HepG2 (cell line): ENCODE results near the gene CITED2. TPM values are rescaled to one million over a fixed set of nuclear protein-coding genes. Genes with fewer than 3 reads are reported as not detected.

Source experiments
- ATAC-seq: fragments of 200-7000 bp; cut with Tn5 transposase; 3 replicates; pipeline ENCODE4 v1.9.1; 2020; ENCODE audit warnings: mild to moderate bottlenecking, moderate library complexity
- BruUV-seq: library from RNA; stranded (reverse); fragments of 400-500 nt; replicated peaks from 2 replicates; lab custom pipeline; 2021; lab: Mats Ljungman, UMichigan
- CTCF ChIA-PET: fragments of 300-600 bp; formaldehyde crosslinking; extraction: SDS; loops from one replicate; lab custom pipeline; 2021; ENCODE audit warnings: low total read pairs, inconsistent platforms, low intra/inter-chr PET ratio; lab: Yijun Ruan, JAX
- POLR2A ChIA-PET: fragments of 350-600 bp; sonication (Branson Sonifier 250); formaldehyde crosslinking; loops from one replicate; lab custom pipeline; 2020; ENCODE audit warnings: antibody characterized with exemption, inconsistent platforms; lab: Yijun Ruan, JAX
- DNase-seq: peaks from one replicate; pipeline ENCODE4 v3.0.0-alpha.2; 2015; ENCODE audit warnings: low spot score
- FAIRE-seq: peaks from 3 replicates; lab custom pipeline; 2011; peaks lifted over from hg19 to GRCh38; lab: Jason Lieb, UNC
- H2AFZ ChIP-seq: one replicate; pipeline ENCODE4 v1.6.1; 2011; ENCODE audit warnings: low read length, inconsistent platforms
- H3K27ac ChIP-seq: fragments of 300-600 bp; 3 replicates; pipeline ENCODE4 v1.8.0; 2011; ENCODE audit warnings: mixed run types, mild to moderate bottlenecking, mixed read lengths, low read length, inconsistent platforms; ENCODE audit not compliant: insufficient read depth; ENCODE audit errors: extremely low read length
- H3K27me3 ChIP-seq, 2 experiments: fragments of 200-600 bp in 1 of 2; 2 replicates in 1 of 2; 3 replicates in 1 of 2; pipeline versions ENCODE4 v1.6.0 to v1.8.0; 2011; ENCODE audit warnings: low read length in 2 of 2, mild to moderate bottlenecking in 2 of 2, moderate library complexity in 2 of 2, inconsistent platforms in 1 of 2; ENCODE audit not compliant: insufficient read depth in 2 of 2, control insufficient read depth in 1 of 2
- H3K36me3 ChIP-seq, 2 experiments: fragments of 200-600 bp in 1 of 2; replicated peaks in 1 of 2; 2 replicates in 1 of 2; 3 replicates in 1 of 2; pipeline versions ENCODE4 v1.5.1 to v1.8.0; 2011; ENCODE audit warnings: low read length in 2 of 2, inconsistent platforms in 1 of 2; ENCODE audit not compliant: insufficient read depth in 2 of 2, control insufficient read depth in 1 of 2
- H3K4me1 ChIP-seq: 2 replicates; pipeline ENCODE4 v1.5.1; 2012; ENCODE audit warnings: low read length, inconsistent platforms; ENCODE audit not compliant: insufficient read depth
- H3K4me2 ChIP-seq: 2 replicates; pipeline ENCODE4 v1.6.0; 2011; ENCODE audit warnings: low read depth, low read length, inconsistent platforms
- H3K4me3 ChIP-seq, 3 experiments: fragments of 200-600 bp in 1 of 3; sonication (generic), shearing (Covaris generic) in 1 of 3; replicated peaks in 1 of 3; 2 replicates each; pipeline ENCODE4 v1.5.1; 2011 to 2016; ENCODE audit warnings: low read length in 3 of 3, inconsistent platforms in 2 of 3, low read depth in 2 of 3, mild to moderate bottlenecking in 2 of 3, control low read depth in 1 of 3, mixed read lengths in 1 of 3; ENCODE audit not compliant: insufficient read depth in 1 of 3
- H3K79me2 ChIP-seq: one replicate; pipeline ENCODE4 v1.6.1; 2011; ENCODE audit warnings: low read length, inconsistent platforms; ENCODE audit not compliant: insufficient read depth
- H3K9ac ChIP-seq: 2 replicates; pipeline ENCODE4 v1.6.0; 2011; ENCODE audit warnings: mild to moderate bottlenecking, low read depth, low read length, inconsistent platforms; ENCODE audit not compliant: insufficient read depth
- H3K9me3 ChIP-seq: 2 replicates; pipeline ENCODE4 v1.5.1; 2012; ENCODE audit warnings: mild to moderate bottlenecking, low read length
- H4K20me1 ChIP-seq: 2 replicates; pipeline ENCODE4 v1.6.0; 2011; ENCODE audit warnings: inconsistent platforms, mild to moderate bottlenecking, low read length, moderate library complexity; ENCODE audit not compliant: insufficient read depth
- ATF7 ChIP-seq, 2 experiments: fragments of 450-650 bp in 1 of 2; sonication (generic) in 1 of 2; formaldehyde crosslinking in 1 of 2; IDR thresholded peaks; 2 replicates each; pipeline versions ENCODE4 v1.4.0 to v1.6.1; 2016 to 2020; ENCODE audit warnings: antibody characterized with exemption in 1 of 2, mild to moderate bottlenecking in 1 of 2, missing genetic modification reagents in 1 of 2
- EHMT2 ChIP-seq: fragments of 200-600 bp; sonication (generic); IDR thresholded peaks from 2 replicates; pipeline ENCODE4 v1.7.0; 2017; ENCODE audit warnings: antibody characterized with exemption, low read depth, low read length, borderline replicate concordance
- GZF1 ChIP-seq: sonication (generic); formaldehyde crosslinking; IDR thresholded peaks from 2 replicates; pipeline ENCODE4 v1.5.1; 2020; ENCODE audit warnings: mild to moderate bottlenecking, missing genetic modification reagents
- MIER3 ChIP-seq: IDR thresholded peaks from 2 replicates; pipeline ENCODE4 v1.6.1; 2016; ENCODE audit warnings: missing compliant biosample characterization, borderline replicate concordance
- SP2 ChIP-seq: sonication (generic); formaldehyde crosslinking; IDR thresholded peaks from 2 replicates; pipeline ENCODE4 v1.5.1; 2020; ENCODE audit warnings: mild to moderate bottlenecking, missing genetic modification reagents
- STAT5B ChIP-seq: sonication (generic); formaldehyde crosslinking; IDR thresholded peaks from 2 replicates; pipeline ENCODE4 v1.4.0; 2020; ENCODE audit warnings: missing genetic modification reagents
- ZNF383 ChIP-seq: sonication (generic); formaldehyde crosslinking; IDR thresholded peaks from 2 replicates; pipeline ENCODE4 v1.4.0; 2020; ENCODE audit warnings: missing genetic modification reagents, mild to moderate bottlenecking, borderline replicate concordance
- ZNF616 ChIP-seq: sonication (generic); formaldehyde crosslinking; IDR thresholded peaks from 2 replicates; pipeline ENCODE4 v1.5.0; 2020; ENCODE audit warnings: low read depth, mild to moderate bottlenecking, missing genetic modification reagents
- ZNF674 ChIP-seq: sonication (generic); formaldehyde crosslinking; IDR thresholded peaks from 2 replicates; pipeline ENCODE4 v1.5.0; 2020; ENCODE audit warnings: low read depth, mild to moderate bottlenecking, missing genetic modification reagents
- ZNF891 ChIP-seq: sonication (generic); formaldehyde crosslinking; IDR thresholded peaks from 2 replicates; pipeline ENCODE4 v1.5.0; 2020; ENCODE audit warnings: mild to moderate bottlenecking, missing genetic modification reagents
- WGBS: methylation state at CpG from one replicate; pipeline ENCODE4 v1.1.6; 2017; ENCODE audit warnings: low lambda C conversion rate; 5-methylcytosine and 5-hydroxymethylcytosine counted together
- in situ Hi-C: cut with HindIII; loops from 2 replicates; pipeline ENCODE4 v1.10.0; 2017; ENCODE audit warnings: low pct_unique_long_range_greater_than_20kb; ENCODE audit not compliant: extremely low pct_ligation_motif_present
- intact Hi-C: fragments of 100-400 bp; cut with micrococcal nuclease; formaldehyde crosslinking; loops from one replicate; pipeline ENCODE4 v1.10.0; 2022; ENCODE audit not compliant: unreplicated experiment
- polyA plus RNA-seq, 8 experiments: library from polyadenylated mRNA; depleted of rRNA in 3 of 8; stranded (reverse) in 7 of 8; unstranded in 1 of 8; fragments of >200 nt; fragmentation: Illumina TruSeq in 4 of 8; extraction: Trizol in 4 of 8; gene quantifications; 2 replicates each; pipeline versions ENCODE4 v1.2.1 to v1.2.3, GENCODE V29; 2011 to 2016; ENCODE audit warnings: low read depth in 4 of 8, missing spikeins in 1 of 8, mixed read lengths in 1 of 8; ENCODE audit not compliant: insufficient read depth in 1 of 8
- total RNA-seq, 5 experiments: library from RNA; depleted of rRNA; stranded (reverse); fragments of >200 nt; fragmentation: Illumina TruSeq; extraction: Trizol; gene quantifications; 2 replicates each; pipeline ENCODE4 v1.2.3, GENCODE V29; 2016; ENCODE audit warnings: low read depth in 1 of 5
- TF ChIP-seq, protein P1 (sequence below): sonication (generic); formaldehyde crosslinking; IDR thresholded peaks from 2 replicates; pipeline ENCODE4 v1.4.0; 2020; ENCODE audit warnings: mild to moderate bottlenecking, missing genetic modification reagents
- TF ChIP-seq, protein P2 (sequence below): sonication (generic); formaldehyde crosslinking; IDR thresholded peaks from 2 replicates; pipeline ENCODE4 v1.5.0; 2020; ENCODE audit warnings: missing genetic modification reagents
- TF ChIP-seq, protein P3 (sequence below): sonication (generic); formaldehyde crosslinking; IDR thresholded peaks from 2 replicates; pipeline ENCODE4 v1.4.0; 2020; ENCODE audit warnings: missing genetic modification reagents, borderline replicate concordance
- TF ChIP-seq, protein P4 (sequence below): sonication (generic); formaldehyde crosslinking; IDR thresholded peaks from 2 replicates; pipeline ENCODE4 v1.4.0; 2020; ENCODE audit warnings: mild to moderate bottlenecking, missing genetic modification reagents

The CITED2 gene
- total and polyA plus RNA-seq, 2 of the 13 experiments (the other 11 are each of a cell fraction or from before 2014, with no cell fraction given) = 17.6 to 57.2 TPM

DNA sequence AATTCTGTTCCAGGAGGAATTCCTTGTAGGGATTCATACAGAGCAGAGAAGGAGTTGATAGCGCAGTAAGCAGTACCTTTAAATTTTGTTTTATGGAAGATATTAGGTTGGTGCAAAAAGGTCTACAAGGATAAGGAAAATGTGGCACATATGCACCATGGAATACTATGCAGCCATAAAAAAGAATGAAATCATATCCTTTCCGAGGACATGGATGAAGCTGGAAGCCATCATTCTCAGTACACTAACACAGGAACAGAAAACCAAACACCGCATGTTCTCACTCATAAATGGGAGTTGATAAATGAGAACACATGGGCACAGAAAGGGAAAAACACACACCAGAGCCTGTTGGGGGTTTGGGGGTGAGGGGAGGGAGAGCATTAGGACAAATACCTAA, 45.2 kb downstream of the CITED2 start:
- Histone ChIP-seq H3K36me3 (no peaks in the 10 kb centered on the region), H3K4me2 (no peak overlapping the region), H3K27me3 (no peaks in the 10 kb centered on the region), H3K4me3 (no peak overlapping the region), H4K20me1 (no peaks in the 10 kb centered on the region), H2AFZ (no peak overlapping the region), H3K9ac (no peak overlapping the region), H3K79me2 (no peaks in the 10 kb centered on the region), H3K9me3 (no peaks in the 10 kb centered on the region), H3K27ac (no peak overlapping the region), H3K4me1 (no peaks in the 10 kb centered on the region)
- 18% methylated on average over 3 of the region's 3 CpGs for WGBS
- ChIA-PET POLR2A (no interaction called here), CTCF (no interaction called here)
- intact Hi-C loops (no loop called here), in situ Hi-C loops (no loop called here)
- BruUV-seq = no TSS peak
- DNase-seq (no peak), FAIRE-seq (no peak), ATAC-seq (no peak)
- no peak for TF ChIP-seq STAT5B (CRISPR knock-in tag)

DNA sequence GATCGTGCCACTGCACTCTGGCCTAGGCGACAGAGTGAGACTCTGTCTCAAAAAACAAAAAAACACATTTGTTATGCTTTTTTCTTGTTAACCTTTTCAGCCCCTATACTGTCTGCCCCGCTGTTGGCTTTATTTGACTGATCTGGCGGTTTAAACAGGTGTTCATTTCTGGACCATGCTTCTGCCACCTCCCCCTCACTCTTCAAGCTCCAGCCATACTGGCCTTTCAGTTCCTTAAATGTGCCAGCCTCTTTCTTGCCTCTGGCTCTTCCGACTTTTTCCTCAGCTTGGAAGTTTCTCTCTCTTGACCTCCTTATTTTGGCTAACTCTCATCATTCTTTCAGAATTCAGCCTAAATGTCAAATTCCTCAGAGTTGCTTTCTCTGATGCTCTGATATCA, 47.4 kb downstream of the CITED2 start:
- ChIA-PET CTCF (no interaction called here), POLR2A (no interaction called here)
- intact Hi-C loops (no loop called here), in situ Hi-C loops (no loop called here)
- FAIRE-seq (no peak), ATAC-seq (no peak), DNase-seq (no peak)
- H3K27ac ChIP-seq = no peak overlapping the region
- no peaks in the 10 kb centered on the region for H3K27me3 ChIP-seq
- H3K9me3 ChIP-seq = no peaks in the 10 kb centered on the region
- H3K79me2 ChIP-seq = no peaks in the 10 kb centered on the region
- 0 out of 2 replicates have a peak, but pooled peaks cover 4% of the 10 kb centered on the region for H3K4me1 ChIP-seq
- no peaks in the 10 kb centered on the region for H4K20me1 ChIP-seq
- H3K36me3 ChIP-seq = no peaks in the 10 kb centered on the region
- no peak overlapping the region for H3K4me2 ChIP-seq
- WGBS = 48% methylated on average over 5 of the region's 5 CpGs
- H3K9ac ChIP-seq = no peak overlapping the region
- no TSS peak for BruUV-seq
- H3K4me3 ChIP-seq = no peak overlapping the region
- no peak overlapping the region for H2AFZ ChIP-seq
- no peak for TF ChIP-seq MIER3 (CRISPR knock-in tag)
- no peak for TF ChIP-seq ZNF891
- TF ChIP-seq, protein P1, sequence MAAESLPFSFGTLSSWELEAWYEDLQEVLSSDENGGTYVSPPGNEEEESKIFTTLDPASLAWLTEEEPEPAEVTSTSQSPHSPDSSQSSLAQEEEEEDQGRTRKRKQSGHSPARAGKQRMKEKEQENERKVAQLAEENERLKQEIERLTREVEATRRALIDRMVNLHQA = no peak
- TF ChIP-seq ZNF674 = no peak
- TF ChIP-seq, protein P2, sequence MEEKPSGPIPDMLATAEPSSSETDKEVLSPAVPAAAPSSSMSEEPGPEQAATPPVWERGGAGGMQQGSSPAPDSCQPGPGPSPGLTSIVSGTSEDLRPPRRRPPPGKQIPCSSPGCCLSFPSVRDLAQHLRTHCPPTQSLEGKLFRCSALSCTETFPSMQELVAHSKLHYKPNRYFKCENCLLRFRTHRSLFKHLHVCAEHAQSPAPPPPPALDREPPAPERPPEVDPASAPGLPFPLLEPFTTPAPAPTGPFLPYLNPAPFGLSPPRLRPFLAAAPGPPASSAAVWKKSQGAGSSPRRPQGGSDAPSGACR (CRISPR knock-in tag) = no peak
- TF ChIP-seq GZF1 (CRISPR knock-in tag) = no peak
- no peak for TF ChIP-seq SP2 (CRISPR knock-in tag)
- TF ChIP-seq EHMT2 = no peak
- TF ChIP-seq ZNF383 = no peak
- TF ChIP-seq ZNF616 = no peak
- TF ChIP-seq, protein P3, sequence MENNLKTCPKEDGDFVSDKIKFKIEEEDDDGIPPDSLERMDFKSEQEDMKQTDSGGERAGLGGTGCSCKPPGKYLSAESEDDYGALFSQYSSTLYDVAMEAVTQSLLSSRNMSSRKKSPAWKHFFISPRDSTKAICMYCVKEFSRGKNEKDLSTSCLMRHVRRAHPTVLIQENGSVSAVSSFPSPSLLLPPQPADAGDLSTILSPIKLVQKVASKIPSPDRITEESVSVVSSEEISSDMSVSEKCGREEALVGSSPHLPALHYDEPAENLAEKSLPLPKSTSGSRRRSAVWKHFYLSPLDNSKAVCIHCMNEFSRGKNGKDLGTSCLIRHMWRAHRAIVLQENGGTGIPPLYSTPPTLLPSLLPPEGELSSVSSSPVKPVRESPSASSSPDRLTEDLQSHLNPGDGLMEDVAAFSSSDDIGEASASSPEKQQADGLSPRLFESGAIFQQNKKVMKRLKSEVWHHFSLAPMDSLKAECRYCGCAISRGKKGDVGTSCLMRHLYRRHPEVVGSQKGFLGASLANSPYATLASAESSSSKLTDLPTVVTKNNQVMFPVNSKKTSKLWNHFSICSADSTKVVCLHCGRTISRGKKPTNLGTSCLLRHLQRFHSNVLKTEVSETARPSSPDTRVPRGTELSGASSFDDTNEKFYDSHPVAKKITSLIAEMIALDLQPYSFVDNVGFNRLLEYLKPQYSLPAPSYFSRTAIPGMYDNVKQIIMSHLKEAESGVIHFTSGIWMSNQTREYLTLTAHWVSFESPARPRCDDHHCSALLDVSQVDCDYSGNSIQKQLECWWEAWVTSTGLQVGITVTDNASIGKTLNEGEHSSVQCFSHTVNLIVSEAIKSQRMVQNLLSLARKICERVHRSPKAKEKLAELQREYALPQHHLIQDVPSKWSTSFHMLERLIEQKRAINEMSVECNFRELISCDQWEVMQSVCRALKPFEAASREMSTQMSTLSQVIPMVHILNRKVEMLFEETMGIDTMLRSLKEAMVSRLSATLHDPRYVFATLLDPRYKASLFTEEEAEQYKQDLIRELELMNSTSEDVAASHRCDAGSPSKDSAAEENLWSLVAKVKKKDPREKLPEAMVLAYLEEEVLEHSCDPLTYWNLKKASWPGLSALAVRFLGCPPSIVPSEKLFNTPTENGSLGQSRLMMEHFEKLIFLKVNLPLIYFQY = no peak
- TF ChIP-seq, protein P4, sequence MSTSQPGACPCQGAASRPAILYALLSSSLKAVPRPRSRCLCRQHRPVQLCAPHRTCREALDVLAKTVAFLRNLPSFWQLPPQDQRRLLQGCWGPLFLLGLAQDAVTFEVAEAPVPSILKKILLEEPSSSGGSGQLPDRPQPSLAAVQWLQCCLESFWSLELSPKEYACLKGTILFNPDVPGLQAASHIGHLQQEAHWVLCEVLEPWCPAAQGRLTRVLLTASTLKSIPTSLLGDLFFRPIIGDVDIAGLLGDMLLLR = no peak
- TF ChIP-seq ATF7 (IDR thresholded peaks at IDR 0.05) = no peak
- no peak for TF ChIP-seq ATF7 (CRISPR knock-in tag; IDR thresholded peaks at IDR 0.05)
